ENCODE data around the gene PARS2.

PARS2 gene

GRCh38 chr1:54741531-54741930 lies 22.8 kb downstream of the PARS2 start:
- Mint-ChIP-seq H3K27ac (no peak overlapping the region), H3K9me3 (ENCODE audit: low read depth) (no peaks in the 10 kb centered on the region), H3K36me3 (peaks cover 6% of the 10 kb centered on the region), H3K27me3 (no peaks in the 10 kb centered on the region), H3K4me3 (no peak overlapping the region), H3K4me1 (ENCODE audit: low read depth) (peaks cover 4% of the 10 kb centered on the region)

- Mint-ChIP-seq H3K4me1 (ENCODE audit: low read depth) (peaks cover 4% of the 10 kb centered on the region), H3K4me3 (no peak overlapping the region), H3K27ac (no peak overlapping the region), H3K9me3 (ENCODE audit: low read depth) (no peaks in the 10 kb centered on the region), H3K36me3 (peaks cover 7% of the 10 kb centered on the region), H3K27me3 (no peaks in the 10 kb centered on the region)
These were observed 26.1 kb downstream of the PARS2 start for GRCh38 chr1:54738244-54738643.

- Mint-ChIP-seq H3K36me3 (peaks cover 7% of the 10 kb centered on the region), H3K27me3 (no peaks in the 10 kb centered on the region), H3K9me3 (ENCODE audit: low read depth) (no peaks in the 10 kb centered on the region), H3K4me1 (ENCODE audit: low read depth) (peaks cover 4% of the 10 kb centered on the region), H3K4me3 (no peak overlapping the region), H3K27ac (peak overlapping the region; percentile 34)
These were observed 27.6 kb downstream of the PARS2 start for GRCh38 chr1:54736685-54737084.

GRCh38 chr1:54728027-54728426 lies 36.3 kb downstream of the PARS2 start:
- Mint-ChIP-seq H3K9me3 (ENCODE audit: low read depth) (no peaks in the 10 kb centered on the region), H3K27me3 (no peaks in the 10 kb centered on the region), H3K4me1 (ENCODE audit: low read depth) (no peaks in the 10 kb centered on the region), H3K4me3 (no peak overlapping the region), H3K27ac (peak overlapping the region; percentile 50), H3K36me3 (peaks cover 34% of the 10 kb centered on the region)

- Mint-ChIP-seq H3K27me3 (no peaks in the 10 kb centered on the region), H3K9me3 (ENCODE audit: low read depth) (no peaks in the 10 kb centered on the region), H3K36me3 (peaks cover 37% of the 10 kb centered on the region), H3K4me1 (ENCODE audit: low read depth) (peaks cover 1% of the 10 kb centered on the region), H3K4me3 (no peak overlapping the region), H3K27ac (no peak overlapping the region)
These were observed 39.6 kb downstream of the PARS2 start for GRCh38 chr1:54724771-54725170.

GRCh38 chr1:54723985-54724384 lies 40.3 kb downstream of the PARS2 start:
- Mint-ChIP-seq H3K36me3 (peaks cover 38% of the 10 kb centered on the region), H3K4me3 (no peak overlapping the region), H3K4me1 (ENCODE audit: low read depth) (peaks cover 6% of the 10 kb centered on the region), H3K27me3 (no peaks in the 10 kb centered on the region), H3K27ac (no peak overlapping the region), H3K9me3 (ENCODE audit: low read depth) (no peaks in the 10 kb centered on the region)

- peaks cover 32% of the 10 kb centered on the region for H3K36me3 Mint-ChIP-seq
- H3K27me3 Mint-ChIP-seq: no peaks in the 10 kb centered on the region
- peaks cover 21% of the 10 kb centered on the region for H3K4me1 Mint-ChIP-seq (ENCODE audit: low read depth)
- H3K4me3 Mint-ChIP-seq: no peak overlapping the region
- H3K27ac Mint-ChIP-seq: no peak overlapping the region
- no peaks in the 10 kb centered on the region for H3K9me3 Mint-ChIP-seq (ENCODE audit: low read depth)
These were observed 42.6 kb downstream of the PARS2 start for GRCh38 chr1:54721719-54722118.

GRCh38 chr1:54716299-54717047 lies 47.9 kb downstream of the PARS2 start:
- Mint-ChIP-seq H3K4me3 (peak overlapping the region; percentile 95), H3K27me3 (no peaks in the 10 kb centered on the region), H3K9me3 (ENCODE audit: low read depth) (no peaks in the 10 kb centered on the region), H3K27ac (peak overlapping the region; percentile 96), H3K36me3 (peaks cover 8% of the 10 kb centered on the region), H3K4me1 (ENCODE audit: low read depth) (peaks cover 33% of the 10 kb centered on the region)

GRCh38 chr1:54715493-54716298 lies 48.6 kb downstream of the PARS2 start, which contains the start of gene TTC4:
TSS of gene TTC4 (plus strand) at chr1:54715861. CDS start at chr1:54715909, 48 bp downstream.
- Mint-ChIP-seq H3K4me1 (ENCODE audit: low read depth) (peaks cover 33% of the 10 kb centered on the region), H3K27me3 (no peaks in the 10 kb centered on the region)

GRCh38 chr1:54714881-54715492 lies 49.3 kb downstream of the PARS2 start:
- Mint-ChIP-seq H3K9me3 (ENCODE audit: low read depth) (no peaks in the 10 kb centered on the region), H3K27me3 (no peaks in the 10 kb centered on the region), H3K4me1 (ENCODE audit: low read depth) (peaks cover 32% of the 10 kb centered on the region), H3K27ac (peak overlapping the region; percentile 96), H3K36me3 (peaks cover 6% of the 10 kb centered on the region), H3K4me3 (peak overlapping the region; percentile 95)

More at GRCh38 chr1:54715493-54716298, 48.6 kb downstream of the PARS2 start, which contains the start of gene TTC4:
- H3K36me3 Mint-ChIP-seq: peaks cover 7% of the 10 kb centered on the region
- no peaks in the 10 kb centered on the region for H3K9me3 Mint-ChIP-seq (ENCODE audit: low read depth)
- H3K4me3 Mint-ChIP-seq: peak within 1 kb of the TSS; percentile 95
- peak within 1 kb of the TSS; percentile 96 for H3K27ac Mint-ChIP-seq

- Mint-ChIP-seq H3K9me3 (ENCODE audit: low read depth) (no peaks in the 10 kb centered on the region), H3K4me3 (no peak overlapping the region), H3K27me3 (no peaks in the 10 kb centered on the region), H3K36me3 (no peaks in the 10 kb centered on the region), H3K4me1 (ENCODE audit: low read depth) (peaks cover 11% of the 10 kb centered on the region), H3K27ac (no peak overlapping the region)
These were observed 52.8 kb downstream of the PARS2 start for GRCh38 chr1:54711536-54711935.

- Mint-ChIP-seq H3K9me3 (ENCODE audit: low read depth) (no peaks in the 10 kb centered on the region), H3K4me3 (no peak overlapping the region), H3K4me1 (ENCODE audit: low read depth) (peaks cover 6% of the 10 kb centered on the region)
These were observed 53.5 kb downstream of the PARS2 start for GRCh38 chr1:54710841-54711240.

GRCh38 chr1:54710434-54710833 lies 53.9 kb downstream of the PARS2 start:
- no peak overlapping the region for H3K27ac Mint-ChIP-seq
- no peaks in the 10 kb centered on the region for H3K9me3 Mint-ChIP-seq (ENCODE audit: low read depth)

More at GRCh38 chr1:54710841-54711240, 53.5 kb downstream of the PARS2 start:
- Mint-ChIP-seq H3K36me3 (no peaks in the 10 kb centered on the region), H3K27me3 (no peaks in the 10 kb centered on the region), H3K27ac (no peak overlapping the region)

GRCh38 chr1:54709547-54710292 lies 54.6 kb downstream of the PARS2 start:
- Mint-ChIP-seq H3K27me3 (peaks cover 2% of the 10 kb centered on the region), H3K9me3 (ENCODE audit: low read depth) (no peaks in the 10 kb centered on the region), H3K36me3 (no peaks in the 10 kb centered on the region), H3K4me1 (ENCODE audit: low read depth) (no peaks in the 10 kb centered on the region), H3K4me3 (no peak overlapping the region), H3K27ac (no peak overlapping the region)

More at GRCh38 chr1:54710434-54710833, 53.9 kb downstream of the PARS2 start:
- Mint-ChIP-seq H3K36me3 (no peaks in the 10 kb centered on the region), H3K4me3 (no peak overlapping the region), H3K27me3 (no peaks in the 10 kb centered on the region), H3K4me1 (ENCODE audit: low read depth) (peaks cover 5% of the 10 kb centered on the region)

Measured in activated naive CD8-positive, alpha-beta T cell (primary cell).